Activated T-cell treated with anti-CD3 and anti-CD28 coated beads for 24 hours (primary cell): ENCODE measurements around the gene GRIK4.

Experiments
- DNase-seq: peaks from one replicate; pipeline ENCODE4 v3.0.0-alpha.2; 2020; ENCODE audit warnings: low read depth

GRIK4 gene

GRCh38 chr11:120815319-120816100 lies 304.0 kb downstream of the GRIK4 start:
- no peak for DNase-seq

- DNase-seq, result no peak
Measured at GRCh38 chr11:120816176-120816575, 304.6 kb downstream of the GRIK4 start.

- no peak for DNase-seq
Measured at GRCh38 chr11:120816711-120817110, 305.2 kb downstream of the GRIK4 start.

GRCh38 chr11:120817158-120817557 lies 305.6 kb downstream of the GRIK4 start:
- no peak for DNase-seq

GRCh38 chr11:120818097-120818496 lies 306.5 kb downstream of the GRIK4 start:
- no peak for DNase-seq

GRCh38 chr11:120819003-120819402 lies 307.5 kb downstream of the GRIK4 start:
- DNase-seq, result no peak

- DNase-seq, result no peak
Measured at GRCh38 chr11:120819437-120820365, 308.2 kb downstream of the GRIK4 start.

GRCh38 chr11:120823159-120823558 lies 311.6 kb downstream of the GRIK4 start:
- DNase-seq, result no peak

GRCh38 chr11:120824242-120824641 lies 312.7 kb downstream of the GRIK4 start:
- DNase-seq, result no peak

- no peak for DNase-seq
Measured at GRCh38 chr11:120827198-120827597, 315.6 kb downstream of the GRIK4 start.

GRCh38 chr11:120827820-120828219 lies 316.3 kb downstream of the GRIK4 start:
- no peak for DNase-seq

GRCh38 chr11:120828847-120829246 lies 317.3 kb downstream of the GRIK4 start:
- DNase-seq, result no peak

GRCh38 chr11:120830085-120830620 lies 318.6 kb downstream of the GRIK4 start:
- DNase-seq, result no peak

- DNase-seq, result no peak
Measured at GRCh38 chr11:120832481-120833238, 321.1 kb downstream of the GRIK4 start.

- no peak for DNase-seq
Measured at GRCh38 chr11:120834686-120835210, 323.2 kb downstream of the GRIK4 start.

- peak; percentile 25 for DNase-seq
Measured at GRCh38 chr11:120835601-120836228, 324.2 kb downstream of the GRIK4 start.

GRCh38 chr11:120837696-120838095 lies 326.1 kb downstream of the GRIK4 start:
- no peak for DNase-seq

GRCh38 chr11:120839201-120839600 lies 327.7 kb downstream of the GRIK4 start:
- DNase-seq, result no peak

- no peak for DNase-seq
Measured at GRCh38 chr11:120839846-120840402, 328.4 kb downstream of the GRIK4 start.

- DNase-seq, result no peak
Measured at GRCh38 chr11:120840661-120841060, 329.1 kb downstream of the GRIK4 start.

- DNase-seq, result no peak
Measured at GRCh38 chr11:120841074-120841473, 329.5 kb downstream of the GRIK4 start.
